K562 (cell line): ENCODE data around the gene IL23A. TPM values are rescaled to one million over a fixed set of nuclear protein-coding genes. Genes with fewer than 3 reads are reported as not detected.

Source experiments
- ELF2 ChIP-seq: fragments of 250-450 bp; sonication (Bioruptor Pico); IDR thresholded peaks from 2 replicates; pipeline ENCODE4 v1.5.0; 2021; ENCODE audit warnings: mild to moderate bottlenecking
- FUS ChIP-seq: fragments of 200-400 bp; formaldehyde crosslinking; optimal IDR thresholded peaks from 2 replicates; pipeline ENCODE3; 2017; ENCODE audit warnings: low read depth, low read length
- HDAC6 ChIP-seq: IDR thresholded peaks from 2 replicates; pipeline ENCODE4 v1.6.1; 2012; ENCODE audit warnings: low read depth, mild to moderate bottlenecking, control low read depth, inconsistent platforms, low read length, moderate library complexity
- MIER1 ChIP-seq: fragments of 450-650 bp; IDR thresholded peaks from 2 replicates; pipeline ENCODE4 v1.6.1; 2016; ENCODE audit warnings: antibody characterized with exemption, mild to moderate bottlenecking, low read depth
- NFIX ChIP-seq: fragments of 250-450 bp; sonication (Bioruptor Pico); IDR thresholded peaks from 2 replicates; pipeline ENCODE4 v1.4.0; 2020; ENCODE audit warnings: low read depth, mild to moderate bottlenecking, moderate library complexity
- PBX2 ChIP-seq, 2 experiments: IDR thresholded peaks in 1 of 2; conservative IDR thresholded peaks in 1 of 2; 2 replicates each; pipeline ENCODE4 v1.6.1; 2016; ENCODE audit warnings: low read depth in 2 of 2, mild to moderate bottlenecking in 1 of 2, missing compliant biosample characterization in 1 of 2, missing genetic modification characterization in 1 of 2, moderate library complexity in 1 of 2
- TRIM24 ChIP-seq, 2 experiments: fragments of 450-650 bp; IDR thresholded peaks; 2 replicates each; pipeline ENCODE4 v1.6.1; 2016
- TSC22D4 ChIP-seq: fragments of 450-650 bp; IDR thresholded peaks from 2 replicates; pipeline ENCODE4 v1.6.1; 2016; ENCODE audit warnings: missing genetic modification characterization, missing biosample characterization, control low read depth
- ZBTB5 ChIP-seq: fragments of 450-650 bp; IDR thresholded peaks from 2 replicates; pipeline ENCODE4 v1.6.1; 2017; ENCODE audit warnings: antibody characterized with exemption
- polyA plus RNA-seq, 8 experiments: library from polyadenylated mRNA; depleted of rRNA in 4 of 8; stranded (reverse) in 5 of 8; unstranded in 3 of 8; fragments of >200 nt; fragmentation: Nextera tagmentation in 2 of 8; fragmentation: Illumina TruSeq in 1 of 8; extraction: Ambion mirVana in 2 of 8; extraction: Trizol in 1 of 8; gene quantifications; 2 replicates each; pipeline versions ENCODE4 v1.2.1 to v1.2.3, GENCODE V29; 2011 to 2014; ENCODE audit warnings: inconsistent platforms in 1 of 8, missing spikeins in 1 of 8
- total RNA-seq, 7 experiments: library from RNA; depleted of rRNA in 6 of 7; stranded (reverse); fragments of >200 nt in 6 of 7; fragmentation: Illumina TruSeq in 2 of 7; extraction: Trizol in 2 of 7; gene quantifications; 2 replicates each; pipeline versions ENCODE4 v1.2.1 to v1.2.3, GENCODE V29; 2011 to 2021; ENCODE audit warnings: low replicate concordance in 1 of 7
- TF ChIP-seq, protein P1 (sequence below): fragments of 150-350 bp; IDR thresholded peaks from 2 replicates; pipeline ENCODE4 v1.6.1; 2014; ENCODE audit warnings: low read depth, mild to moderate bottlenecking, low read length, borderline replicate concordance

IL23A gene
- total and polyA plus RNA-seq, 9 of the 15 experiments (the other 6 are each of a cell fraction or from before 2014, with no cell fraction given), result 4.4 to 37.2 (median 9.6) TPM

DNA sequence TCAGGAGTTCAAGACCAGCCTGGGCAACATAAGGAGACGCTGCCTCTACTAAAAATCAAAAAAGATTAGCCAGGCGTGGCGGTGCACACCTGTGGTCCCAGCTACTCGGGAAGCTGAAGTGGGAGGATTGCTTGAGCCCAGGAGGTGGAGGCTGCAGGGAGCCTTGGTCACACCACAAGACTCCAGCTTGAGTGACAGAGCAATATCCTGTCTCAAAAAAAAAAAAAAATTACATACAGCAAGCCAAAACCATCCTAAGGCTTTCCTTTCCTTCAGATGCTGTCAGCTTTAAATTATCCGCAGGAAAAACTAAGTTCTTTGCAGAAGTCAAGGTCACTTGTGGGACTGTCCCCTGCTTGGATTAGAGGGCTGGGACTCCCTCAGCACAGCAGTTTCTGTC lies 39.9 kb upstream of the IL23A start (continued):
- TF ChIP-seq PBX2 (CRISPR knock-in tag; IDR thresholded peaks at IDR 0.05; ENCODE audit: low read depth) (no peak), PBX2 (tag; conservative IDR thresholded peaks at IDR 0.05; ENCODE audit: low read depth) (0 out of 2 replicates have a peak, but pooled peaks have one; percentile 32), HDAC6 (no peak), MIER1 (no peak), TRIM24 (IDR thresholded peaks at IDR 0.05) (no peak), ELF2 (CRISPR knock-in tag) (no peak), TSC22D4 (tag) (no peak), NFIX (no peak), ZBTB5 (no peak), FUS (no peak)
- TF ChIP-seq, protein P1, sequence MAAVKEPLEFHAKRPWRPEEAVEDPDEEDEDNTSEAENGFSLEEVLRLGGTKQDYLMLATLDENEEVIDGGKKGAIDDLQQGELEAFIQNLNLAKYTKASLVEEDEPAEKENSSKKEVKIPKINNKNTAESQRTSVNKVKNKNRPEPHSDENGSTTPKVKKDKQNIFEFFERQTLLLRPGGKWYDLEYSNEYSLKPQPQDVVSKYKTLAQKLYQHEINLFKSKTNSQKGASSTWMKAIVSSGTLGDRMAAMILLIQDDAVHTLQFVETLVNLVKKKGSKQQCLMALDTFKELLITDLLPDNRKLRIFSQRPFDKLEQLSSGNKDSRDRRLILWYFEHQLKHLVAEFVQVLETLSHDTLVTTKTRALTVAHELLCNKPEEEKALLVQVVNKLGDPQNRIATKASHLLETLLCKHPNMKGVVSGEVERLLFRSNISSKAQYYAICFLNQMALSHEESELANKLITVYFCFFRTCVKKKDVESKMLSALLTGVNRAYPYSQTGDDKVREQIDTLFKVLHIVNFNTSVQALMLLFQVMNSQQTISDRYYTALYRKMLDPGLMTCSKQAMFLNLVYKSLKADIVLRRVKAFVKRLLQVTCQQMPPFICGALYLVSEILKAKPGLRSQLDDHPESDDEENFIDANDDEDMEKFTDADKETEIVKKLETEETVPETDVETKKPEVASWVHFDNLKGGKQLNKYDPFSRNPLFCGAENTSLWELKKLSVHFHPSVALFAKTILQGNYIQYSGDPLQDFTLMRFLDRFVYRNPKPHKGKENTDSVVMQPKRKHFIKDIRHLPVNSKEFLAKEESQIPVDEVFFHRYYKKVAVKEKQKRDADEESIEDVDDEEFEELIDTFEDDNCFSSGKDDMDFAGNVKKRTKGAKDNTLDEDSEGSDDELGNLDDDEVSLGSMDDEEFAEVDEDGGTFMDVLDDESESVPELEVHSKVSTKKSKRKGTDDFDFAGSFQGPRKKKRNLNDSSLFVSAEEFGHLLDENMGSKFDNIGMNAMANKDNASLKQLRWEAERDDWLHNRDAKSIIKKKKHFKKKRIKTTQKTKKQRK, result no peak
